K562 (cell line): ENCODE measurements around the gene CTDSP1. TPM values are rescaled to one million over a fixed set of nuclear protein-coding genes. Genes with fewer than 3 reads are reported as not detected.

ENCODE experiments used
- ATF6 ChIP-seq: sonication (generic); formaldehyde crosslinking; IDR thresholded peaks from 2 replicates; pipeline ENCODE4 v1.4.0; 2020; ENCODE audit warnings: mild to moderate bottlenecking, missing genetic modification reagents
- CBX3 ChIP-seq, 2 experiments: IDR thresholded peaks; 1 replicate in 1 of 2; 2 replicates in 1 of 2; pipeline ENCODE4 v1.6.1; 2012; ENCODE audit warnings: inconsistent platforms in 2 of 2, low read length in 2 of 2, borderline replicate concordance in 1 of 2, control low read depth in 1 of 2
- CEBPG ChIP-seq, 3 experiments: fragments of 200-800 bp in 1 of 3; sonication (Bioruptor generic) in 1 of 3; sonication (generic) in 1 of 3; formaldehyde crosslinking in 1 of 3; IDR thresholded peaks in 2 of 3; conservative IDR thresholded peaks in 1 of 3; 2 replicates each; pipeline versions ENCODE4 v1.6.1 to v1.8.0; 2016 to 2022; ENCODE audit warnings: missing compliant biosample characterization in 2 of 3, missing genetic modification characterization in 2 of 3, mild to moderate bottlenecking in 1 of 3, missing genetic modification reagents in 1 of 3
- E2F6 ChIP-seq, 2 experiments: IDR thresholded peaks; 2 replicates each; pipeline ENCODE4 v1.6.1; 2011; ENCODE audit warnings: borderline replicate concordance in 1 of 2, control low read depth in 1 of 2, low read depth in 1 of 2, low read length in 1 of 2, mild to moderate bottlenecking in 1 of 2, mixed read lengths in 1 of 2, moderate library complexity in 1 of 2; ENCODE audit not compliant: insufficient read depth in 1 of 2, insufficient read length in 1 of 2, poor library complexity in 1 of 2, severe bottlenecking in 1 of 2; ENCODE audit errors: extremely low read depth in 1 of 2
- FOXJ2 ChIP-seq: fragments of 200-800 bp; sonication (Bioruptor generic); IDR thresholded peaks from 2 replicates; pipeline ENCODE4 v1.6.1; 2016; ENCODE audit warnings: missing genetic modification characterization, missing compliant biosample characterization
- GTF2F1 ChIP-seq: IDR thresholded peaks from 2 replicates; pipeline ENCODE4 v1.6.1; 2011; ENCODE audit warnings: low read depth, low read length, improper control_type of control experiment
- JUND ChIP-seq, 2 experiments: IDR thresholded peaks; 2 replicates in 1 of 2; 3 replicates in 1 of 2; pipeline ENCODE4 v1.6.1; 2011; ENCODE audit warnings: borderline replicate concordance in 2 of 2, low read depth in 2 of 2, low read length in 2 of 2, improper control_type of control experiment in 1 of 2, missing biosample characterization in 1 of 2, missing genetic modification characterization in 1 of 2, missing genetic modification reagents in 1 of 2
- KHSRP ChIP-seq: fragments of 450-650 bp; IDR thresholded peaks from 2 replicates; pipeline ENCODE4 v1.6.1; 2017
- KLF13 ChIP-seq: fragments of 450-650 bp; IDR thresholded peaks from 2 replicates; pipeline ENCODE4 v1.6.1; 2016; ENCODE audit warnings: missing genetic modification characterization, low read depth, mild to moderate bottlenecking, missing compliant biosample characterization, moderate library complexity, borderline replicate concordance
- NEUROD1 ChIP-seq: fragments of 150-350 bp; IDR thresholded peaks from 2 replicates; pipeline ENCODE4 v1.6.1; 2014; ENCODE audit warnings: borderline replicate concordance, low read length, low read depth; ENCODE audit not compliant: partially characterized antibody
- NFXL1 ChIP-seq: fragments of 450-650 bp; formaldehyde crosslinking; IDR thresholded peaks from 2 replicates; pipeline ENCODE4 v1.4.0; 2021; ENCODE audit warnings: mild to moderate bottlenecking
- PPARD ChIP-seq: fragments of 250-450 bp; sonication (Bioruptor Pico); IDR thresholded peaks from 2 replicates; pipeline ENCODE4 v1.8.0; 2022; ENCODE audit warnings: inconsistent platforms, mild to moderate bottlenecking, moderate library complexity
- SP2 ChIP-seq: IDR thresholded peaks from 2 replicates; pipeline ENCODE4 v1.6.1; 2011; ENCODE audit warnings: mild to moderate bottlenecking, low read depth, low read length, moderate library complexity; ENCODE audit not compliant: poor library complexity, severe bottlenecking; ENCODE audit errors: extremely low read depth
- YBX1 ChIP-seq: fragments of 450-650 bp; IDR thresholded peaks from 2 replicates; pipeline ENCODE4 v1.7.1; 2016; ENCODE audit warnings: mild to moderate bottlenecking
- ZKSCAN3 ChIP-seq: fragments of 250-450 bp; sonication (Bioruptor Pico); IDR thresholded peaks from 2 replicates; pipeline ENCODE4 v1.4.0; 2020
- ZNF134 ChIP-seq: fragments of 250-450 bp; sonication (Bioruptor Pico); conservative IDR thresholded peaks from 2 replicates; pipeline ENCODE4 v1.4.0; 2020
- ZNF263 ChIP-seq: sonication (generic); formaldehyde crosslinking; IDR thresholded peaks from 2 replicates; pipeline ENCODE4 v1.8.0; 2022; ENCODE audit warnings: mild to moderate bottlenecking, missing genetic modification reagents, borderline replicate concordance
- ZNF395 ChIP-seq: fragments of 200-800 bp; sonication (Bioruptor generic); IDR thresholded peaks from 2 replicates; pipeline ENCODE4 v1.6.1; 2017; ENCODE audit warnings: missing genetic modification characterization, missing compliant biosample characterization
- ZNF507 ChIP-seq: conservative IDR thresholded peaks from 2 replicates; pipeline ENCODE4 v1.6.1; 2017; ENCODE audit warnings: missing genetic modification characterization, missing compliant biosample characterization
- polyA plus RNA-seq, 8 experiments: library from polyadenylated mRNA; depleted of rRNA in 4 of 8; stranded (reverse) in 5 of 8; unstranded in 3 of 8; fragments of >200 nt; fragmentation: Nextera tagmentation in 2 of 8; fragmentation: Illumina TruSeq in 1 of 8; extraction: Ambion mirVana in 2 of 8; extraction: Trizol in 1 of 8; gene quantifications; 2 replicates each; pipeline versions ENCODE4 v1.2.1 to v1.2.3, GENCODE V29; 2011 to 2014; ENCODE audit warnings: inconsistent platforms in 1 of 8, missing spikeins in 1 of 8
- total RNA-seq, 7 experiments: library from RNA; depleted of rRNA in 6 of 7; stranded (reverse); fragments of >200 nt in 6 of 7; fragmentation: Illumina TruSeq in 2 of 7; extraction: Trizol in 2 of 7; gene quantifications; 2 replicates each; pipeline versions ENCODE4 v1.2.1 to v1.2.3, GENCODE V29; 2011 to 2021; ENCODE audit warnings: low replicate concordance in 1 of 7
- TF ChIP-seq, protein P1 (sequence below): fragments of 450-650 bp; IDR thresholded peaks from 2 replicates; pipeline ENCODE4 v1.6.1; 2016; ENCODE audit warnings: mild to moderate bottlenecking

CTDSP1 gene
- total and polyA plus RNA-seq, 9 of the 15 experiments (the other 6 are each of a cell fraction or from before 2014, with no cell fraction given): 2.4 to 74.8 (median 45.8) TPM

DNA sequence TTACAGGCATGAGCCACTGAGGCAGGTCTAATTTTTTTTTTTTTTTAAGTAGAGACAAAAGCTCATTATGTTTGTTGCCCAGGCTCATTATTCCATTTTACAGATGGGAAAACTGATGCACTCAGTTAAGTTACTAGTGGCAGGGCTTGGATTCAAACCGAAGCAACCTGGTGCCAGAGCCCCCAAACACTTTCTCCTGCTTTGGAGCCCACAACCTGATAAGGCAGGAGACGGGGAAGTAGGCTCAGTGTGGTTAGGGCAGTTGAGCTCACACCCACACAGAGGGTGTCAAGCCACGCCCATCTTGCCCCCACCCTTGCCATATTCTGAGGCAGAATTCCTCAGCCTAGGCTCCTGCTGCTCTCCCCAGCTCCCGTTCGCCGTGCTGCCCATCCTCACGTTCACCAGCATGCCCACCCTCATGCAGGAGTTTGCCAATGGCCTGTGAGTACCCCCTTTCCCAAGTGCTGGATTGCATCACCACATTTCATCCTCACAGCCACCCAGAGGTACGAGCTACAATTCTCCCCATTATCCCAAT lies 5.8 kb upstream of the CTDSP1 start (continued):
- TF ChIP-seq ZNF134: 0 out of 2 replicates have a peak, but pooled peaks have one; percentile 11
- TF ChIP-seq NFXL1: no peak
- TF ChIP-seq ATF6: peak; percentile 41; the same call in 1 of the 2 replicates
- 0 out of 3 replicates have a peak, but pooled peaks of 1 of the 2 experiments have one; percentile 30 for TF ChIP-seq CBX3 (IDR thresholded peaks at IDR 0.05; ENCODE audit: borderline replicate concordance in 1 of 2, low read length in 2 of 2)
- TF ChIP-seq NEUROD1: peak; percentile 24
- no peak for TF ChIP-seq ZNF395 (CRISPR knock-in tag)
- TF ChIP-seq KHSRP: no peak
- TF ChIP-seq KLF13 (tag): no peak
- no peak for TF ChIP-seq FOXJ2 (tag)
- no peak; the same call in 1 of the 2 replicates for TF ChIP-seq JUND (IDR thresholded peaks at IDR 0.05; ENCODE audit: borderline replicate concordance, low read depth, low read length)
- peak; percentile 56; the same call in 2 of the 3 replicates for TF ChIP-seq JUND (tag; IDR thresholded peaks at IDR 0.05; ENCODE audit: borderline replicate concordance, low read depth, low read length)
- TF ChIP-seq GTF2F1: no peak
- no peak for TF ChIP-seq ZKSCAN3 (CRISPR knock-in tag)
- no peak for TF ChIP-seq E2F6 (IDR thresholded peaks at IDR 0.05; ENCODE audit: borderline replicate concordance in 1 of 2, extremely low read depth in 1 of 2, insufficient read depth in 1 of 2, insufficient read length in 1 of 2, low read depth in 1 of 2, low read length in 1 of 2, poor library complexity in 1 of 2, severe bottlenecking in 1 of 2)
- no peak for TF ChIP-seq ZNF263
- TF ChIP-seq, protein P1, sequence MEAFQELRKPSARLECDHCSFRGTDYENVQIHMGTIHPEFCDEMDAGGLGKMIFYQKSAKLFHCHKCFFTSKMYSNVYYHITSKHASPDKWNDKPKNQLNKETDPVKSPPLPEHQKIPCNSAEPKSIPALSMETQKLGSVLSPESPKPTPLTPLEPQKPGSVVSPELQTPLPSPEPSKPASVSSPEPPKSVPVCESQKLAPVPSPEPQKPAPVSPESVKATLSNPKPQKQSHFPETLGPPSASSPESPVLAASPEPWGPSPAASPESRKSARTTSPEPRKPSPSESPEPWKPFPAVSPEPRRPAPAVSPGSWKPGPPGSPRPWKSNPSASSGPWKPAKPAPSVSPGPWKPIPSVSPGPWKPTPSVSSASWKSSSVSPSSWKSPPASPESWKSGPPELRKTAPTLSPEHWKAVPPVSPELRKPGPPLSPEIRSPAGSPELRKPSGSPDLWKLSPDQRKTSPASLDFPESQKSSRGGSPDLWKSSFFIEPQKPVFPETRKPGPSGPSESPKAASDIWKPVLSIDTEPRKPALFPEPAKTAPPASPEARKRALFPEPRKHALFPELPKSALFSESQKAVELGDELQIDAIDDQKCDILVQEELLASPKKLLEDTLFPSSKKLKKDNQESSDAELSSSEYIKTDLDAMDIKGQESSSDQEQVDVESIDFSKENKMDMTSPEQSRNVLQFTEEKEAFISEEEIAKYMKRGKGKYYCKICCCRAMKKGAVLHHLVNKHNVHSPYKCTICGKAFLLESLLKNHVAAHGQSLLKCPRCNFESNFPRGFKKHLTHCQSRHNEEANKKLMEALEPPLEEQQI: no peak
- TF ChIP-seq PPARD (CRISPR knock-in tag): no peak
- no peak for TF ChIP-seq ZNF507 (tag)
- TF ChIP-seq SP2: no peak
- TF ChIP-seq YBX1: no peak
- TF ChIP-seq CEBPG (CRISPR knock-in tag; IDR thresholded peaks at IDR 0.05): peak; percentile 89
- TF ChIP-seq CEBPG (tag; conservative IDR thresholded peaks at IDR 0.05 in 1 of 2, IDR thresholded peaks at IDR 0.05 in 1 of 2): peak; percentile 70 to 77
